ENCODE results near the gene TTC29.

The TTC29 gene

GRCh38 chr4:146945556-146946374, at the start of gene TTC29:
Gene TTC29 (minus strand): TSS chr4:146945864. CDS start chr4:146939895, 5,969 bp downstream.
- H3K9me3 Mint-ChIP-seq (ENCODE audit: low read depth) = no peaks in the 10 kb centered on the region
- no peaks in the 10 kb centered on the region for H3K36me3 Mint-ChIP-seq
- peak within 1 kb of the TSS; percentile 84 for H3K4me3 Mint-ChIP-seq
- no peak within 1 kb of the TSS for H3K27ac Mint-ChIP-seq
- peaks cover 4% of the 10 kb centered on the region for H3K27me3 Mint-ChIP-seq
- H3K4me1 Mint-ChIP-seq (ENCODE audit: low read depth) = peaks cover 28% of the 10 kb centered on the region

GRCh38 chr4:146981651-146982050, 36.0 kb upstream of the TTC29 start:
- peaks cover 2% of the 10 kb centered on the region for H3K9me3 Mint-ChIP-seq (ENCODE audit: low read depth)
- H3K4me3 Mint-ChIP-seq = no peak overlapping the region
- peaks cover 4% of the 10 kb centered on the region for H3K27me3 Mint-ChIP-seq
- no peaks in the 10 kb centered on the region for H3K4me1 Mint-ChIP-seq (ENCODE audit: low read depth)
- H3K36me3 Mint-ChIP-seq = no peaks in the 10 kb centered on the region
- H3K27ac Mint-ChIP-seq = no peak overlapping the region

- Mint-ChIP-seq H3K27ac (no peak overlapping the region), H3K9me3 (ENCODE audit: low read depth) (no peaks in the 10 kb centered on the region), H3K4me1 (ENCODE audit: low read depth) (no peaks in the 10 kb centered on the region), H3K27me3 (peaks cover 3% of the 10 kb centered on the region), H3K36me3 (no peaks in the 10 kb centered on the region), H3K4me3 (no peak overlapping the region)
These were observed 33.0 kb upstream of the TTC29 start for GRCh38 chr4:146978641-146979040.

GRCh38 chr4:146976145-146976544, 30.5 kb upstream of the TTC29 start:
- H3K27me3 Mint-ChIP-seq = peaks cover 3% of the 10 kb centered on the region
- H3K9me3 Mint-ChIP-seq (ENCODE audit: low read depth) = no peaks in the 10 kb centered on the region

GRCh38 chr4:146975527-146975926, 29.9 kb upstream of the TTC29 start:
- Mint-ChIP-seq H3K4me3 (no peak overlapping the region), H3K9me3 (ENCODE audit: low read depth) (no peaks in the 10 kb centered on the region), H3K27me3 (peaks cover 3% of the 10 kb centered on the region), H3K36me3 (no peaks in the 10 kb centered on the region), H3K4me1 (ENCODE audit: low read depth) (no peaks in the 10 kb centered on the region), H3K27ac (no peak overlapping the region)

More at GRCh38 chr4:146976145-146976544, 30.5 kb upstream of the TTC29 start:
- no peak overlapping the region for H3K27ac Mint-ChIP-seq
- H3K4me1 Mint-ChIP-seq (ENCODE audit: low read depth) = no peaks in the 10 kb centered on the region
- no peaks in the 10 kb centered on the region for H3K36me3 Mint-ChIP-seq
- no peak overlapping the region for H3K4me3 Mint-ChIP-seq

- no peaks in the 10 kb centered on the region for H3K4me1 Mint-ChIP-seq (ENCODE audit: low read depth)
- H3K9me3 Mint-ChIP-seq (ENCODE audit: low read depth) = no peaks in the 10 kb centered on the region
- H3K27me3 Mint-ChIP-seq = peaks cover 3% of the 10 kb centered on the region
- no peaks in the 10 kb centered on the region for H3K36me3 Mint-ChIP-seq
- no peak overlapping the region for H3K27ac Mint-ChIP-seq
- no peak overlapping the region for H3K4me3 Mint-ChIP-seq
These were observed 29.4 kb upstream of the TTC29 start for GRCh38 chr4:146975036-146975435.

- H3K27ac Mint-ChIP-seq = no peak overlapping the region
- H3K36me3 Mint-ChIP-seq = no peaks in the 10 kb centered on the region
- no peaks in the 10 kb centered on the region for H3K9me3 Mint-ChIP-seq (ENCODE audit: low read depth)
- H3K4me3 Mint-ChIP-seq = no peak overlapping the region
- no peaks in the 10 kb centered on the region for H3K4me1 Mint-ChIP-seq (ENCODE audit: low read depth)
- peaks cover 3% of the 10 kb centered on the region for H3K27me3 Mint-ChIP-seq
These were observed 26.4 kb upstream of the TTC29 start for GRCh38 chr4:146972036-146972435.

GRCh38 chr4:146969126-146969525, 23.5 kb upstream of the TTC29 start:
- Mint-ChIP-seq H3K27me3 (peaks cover 4% of the 10 kb centered on the region), H3K9me3 (ENCODE audit: low read depth) (no peaks in the 10 kb centered on the region), H3K36me3 (no peaks in the 10 kb centered on the region), H3K27ac (no peak overlapping the region), H3K4me1 (ENCODE audit: low read depth) (no peaks in the 10 kb centered on the region), H3K4me3 (no peak overlapping the region)

- Mint-ChIP-seq H3K4me3 (no peak overlapping the region), H3K27me3 (peaks cover 8% of the 10 kb centered on the region), H3K4me1 (ENCODE audit: low read depth) (no peaks in the 10 kb centered on the region), H3K9me3 (ENCODE audit: low read depth) (no peaks in the 10 kb centered on the region), H3K36me3 (no peaks in the 10 kb centered on the region), H3K27ac (no peak overlapping the region)
These were observed 15.0 kb upstream of the TTC29 start for GRCh38 chr4:146960634-146961033.

- Mint-ChIP-seq H3K36me3 (no peaks in the 10 kb centered on the region), H3K9me3 (ENCODE audit: low read depth) (no peaks in the 10 kb centered on the region), H3K4me1 (ENCODE audit: low read depth) (no peaks in the 10 kb centered on the region), H3K27me3 (peaks cover 11% of the 10 kb centered on the region), H3K4me3 (no peak overlapping the region), H3K27ac (no peak overlapping the region)
These were observed 14.0 kb upstream of the TTC29 start for GRCh38 chr4:146959692-146960091.

GRCh38 chr4:146957237-146957636, 11.6 kb upstream of the TTC29 start:
- no peak overlapping the region for H3K27ac Mint-ChIP-seq
- H3K36me3 Mint-ChIP-seq = no peaks in the 10 kb centered on the region
- H3K9me3 Mint-ChIP-seq (ENCODE audit: low read depth) = no peaks in the 10 kb centered on the region
- H3K27me3 Mint-ChIP-seq = peaks cover 12% of the 10 kb centered on the region
- no peak overlapping the region for H3K4me3 Mint-ChIP-seq
- no peaks in the 10 kb centered on the region for H3K4me1 Mint-ChIP-seq (ENCODE audit: low read depth)

- Mint-ChIP-seq H3K36me3 (no peaks in the 10 kb centered on the region), H3K27ac (no peak overlapping the region), H3K9me3 (ENCODE audit: low read depth) (no peaks in the 10 kb centered on the region), H3K4me1 (ENCODE audit: low read depth) (no peaks in the 10 kb centered on the region), H3K27me3 (peaks cover 16% of the 10 kb centered on the region), H3K4me3 (no peak overlapping the region)
These were observed 7.2 kb upstream of the TTC29 start for GRCh38 chr4:146952896-146953295.

GRCh38 chr4:146949559-146949958, 3.9 kb upstream of the TTC29 start:
- no peaks in the 10 kb centered on the region for H3K9me3 Mint-ChIP-seq (ENCODE audit: low read depth)
- peaks cover 12% of the 10 kb centered on the region for H3K27me3 Mint-ChIP-seq
- no peak overlapping the region for H3K4me3 Mint-ChIP-seq
- H3K4me1 Mint-ChIP-seq (ENCODE audit: low read depth) = peaks cover 28% of the 10 kb centered on the region
- no peak overlapping the region for H3K27ac Mint-ChIP-seq
- no peaks in the 10 kb centered on the region for H3K36me3 Mint-ChIP-seq

- no peaks in the 10 kb centered on the region for H3K36me3 Mint-ChIP-seq
- H3K27me3 Mint-ChIP-seq = peaks cover 2% of the 10 kb centered on the region
- no peak overlapping the region for H3K4me3 Mint-ChIP-seq
- H3K27ac Mint-ChIP-seq = no peak overlapping the region
- no peaks in the 10 kb centered on the region for H3K9me3 Mint-ChIP-seq (ENCODE audit: low read depth)
- H3K4me1 Mint-ChIP-seq (ENCODE audit: low read depth) = peaks cover 28% of the 10 kb centered on the region
These were observed 1.8 kb downstream of the TTC29 start for GRCh38 chr4:146943691-146944375.

- Mint-ChIP-seq H3K4me1 (ENCODE audit: low read depth) (no peaks in the 10 kb centered on the region), H3K27me3 (peaks cover 4% of the 10 kb centered on the region), H3K4me3 (no peak overlapping the region), H3K36me3 (no peaks in the 10 kb centered on the region), H3K27ac (no peak overlapping the region), H3K9me3 (ENCODE audit: low read depth) (no peaks in the 10 kb centered on the region)
These were observed 13.5 kb downstream of the TTC29 start for GRCh38 chr4:146932116-146932515.

Measured in activated naive CD8-positive, alpha-beta T cell (primary cell).